Peyer's patch (tissue), 4 donors: ENCODE results near the gene WHRN.

ENCODE experiments used
- POLR2A ChIP-seq, 2 donors: fragments of 450-650 bp; IDR thresholded peaks; one replicate each; pipeline ENCODE4 v1.5.1; 2017; ENCODE audit warnings: antibody characterized with exemption in 2 of 2, mild to moderate bottlenecking in 2 of 2, moderate library complexity in 2 of 2
- TF ChIP-seq, protein P1 (sequence below), 6 experiments: fragments of 450-650 bp in 4 of 6; fragments of 200-600 bp in 2 of 6; sonication (generic) in 1 of 6; IDR thresholded peaks; one replicate each; pipeline ENCODE4 v1.5.1; 2017 to 2019; ENCODE audit warnings: antibody characterized with exemption in 6 of 6, mild to moderate bottlenecking in 3 of 6, moderate library complexity in 1 of 6

DNA sequence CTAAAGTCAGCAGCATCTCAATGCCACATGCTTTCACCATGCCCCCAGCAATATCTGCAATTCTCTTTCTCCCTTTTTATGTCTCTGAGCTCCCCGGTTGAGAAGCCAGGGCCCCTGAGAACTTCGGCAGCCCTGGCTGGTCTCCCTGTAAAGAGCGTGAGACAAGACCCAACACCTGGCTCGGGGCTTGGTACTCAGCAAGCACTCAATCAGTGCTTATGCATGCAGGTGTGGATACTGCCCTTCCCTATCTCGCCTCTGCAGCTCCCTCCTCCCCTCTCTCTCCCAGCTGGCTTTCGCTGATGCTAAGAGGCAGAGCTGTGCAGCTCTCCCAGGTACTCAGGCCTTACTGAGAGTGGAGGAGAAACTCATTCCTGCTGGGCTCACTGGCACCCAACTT, 75.8 kb downstream of the WHRN start:
- TF ChIP-seq, protein P1, sequence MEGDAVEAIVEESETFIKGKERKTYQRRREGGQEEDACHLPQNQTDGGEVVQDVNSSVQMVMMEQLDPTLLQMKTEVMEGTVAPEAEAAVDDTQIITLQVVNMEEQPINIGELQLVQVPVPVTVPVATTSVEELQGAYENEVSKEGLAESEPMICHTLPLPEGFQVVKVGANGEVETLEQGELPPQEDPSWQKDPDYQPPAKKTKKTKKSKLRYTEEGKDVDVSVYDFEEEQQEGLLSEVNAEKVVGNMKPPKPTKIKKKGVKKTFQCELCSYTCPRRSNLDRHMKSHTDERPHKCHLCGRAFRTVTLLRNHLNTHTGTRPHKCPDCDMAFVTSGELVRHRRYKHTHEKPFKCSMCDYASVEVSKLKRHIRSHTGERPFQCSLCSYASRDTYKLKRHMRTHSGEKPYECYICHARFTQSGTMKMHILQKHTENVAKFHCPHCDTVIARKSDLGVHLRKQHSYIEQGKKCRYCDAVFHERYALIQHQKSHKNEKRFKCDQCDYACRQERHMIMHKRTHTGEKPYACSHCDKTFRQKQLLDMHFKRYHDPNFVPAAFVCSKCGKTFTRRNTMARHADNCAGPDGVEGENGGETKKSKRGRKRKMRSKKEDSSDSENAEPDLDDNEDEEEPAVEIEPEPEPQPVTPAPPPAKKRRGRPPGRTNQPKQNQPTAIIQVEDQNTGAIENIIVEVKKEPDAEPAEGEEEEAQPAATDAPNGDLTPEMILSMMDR (IDR thresholded peaks at IDR 0.05): no peak
- no peak for TF ChIP-seq POLR2A (IDR thresholded peaks at IDR 0.05)
